Fibroblast of skin of back (primary cell): ENCODE data around the gene EEPD1.

Source experiments
- DNase-seq: peaks from one replicate; pipeline ENCODE4 v3.0.0-alpha.2; 2013

Gene EEPD1

GRCh38 chr7:36283181-36283580 is 130.1 kb downstream of the EEPD1 start:
- DNase-seq: no peak

GRCh38 chr7:36283711-36284130 is 130.7 kb downstream of the EEPD1 start:
- DNase-seq: no peak

GRCh38 chr7:36284456-36285090 is 131.5 kb downstream of the EEPD1 start:
- DNase-seq: no peak

GRCh38 chr7:36285276-36285675 is 132.2 kb downstream of the EEPD1 start:
- DNase-seq: no peak

- DNase-seq: no peak
Measured at GRCh38 chr7:36286226-36286625, 133.2 kb downstream of the EEPD1 start.

- DNase-seq: no peak
Measured at GRCh38 chr7:36286688-36287087, 133.6 kb downstream of the EEPD1 start.

- no peak for DNase-seq
Measured at GRCh38 chr7:36287371-36288241, 134.6 kb downstream of the EEPD1 start.

GRCh38 chr7:36288501-36288900 is 135.4 kb downstream of the EEPD1 start:
- no peak for DNase-seq

- DNase-seq: no peak
Measured at GRCh38 chr7:36289833-36290661, 137.0 kb downstream of the EEPD1 start.

- peak; percentile 79 for DNase-seq
Measured at GRCh38 chr7:36291387-36292316, 138.6 kb downstream of the EEPD1 start.

GRCh38 chr7:36295090-36295489 is 142.0 kb downstream of the EEPD1 start:
- DNase-seq: no peak

- no peak for DNase-seq
Measured at GRCh38 chr7:36296284-36296683, 143.2 kb downstream of the EEPD1 start.

- DNase-seq: no peak
Measured at GRCh38 chr7:36297364-36298009, 144.4 kb downstream of the EEPD1 start.

GRCh38 chr7:36298106-36298505 is 145.1 kb downstream of the EEPD1 start:
- DNase-seq: no peak

GRCh38 chr7:36299223-36299774 is 146.2 kb downstream of the EEPD1 start:
- DNase-seq: no peak

- DNase-seq: no peak
Measured at GRCh38 chr7:36299823-36300341, 146.8 kb downstream of the EEPD1 start.

GRCh38 chr7:36300696-36301350 is 147.8 kb downstream of the EEPD1 start:
- DNase-seq: no peak

GRCh38 chr7:36301914-36302771 is 149.1 kb downstream of the EEPD1 start:
- peak; percentile 49 for DNase-seq
